ENCODE data around the gene DCLK1. TPM values are rescaled to one million over a fixed set of nuclear protein-coding genes. Genes with fewer than 3 reads are reported as not detected.

Gene DCLK1
- total RNA-seq, 4 donors from 2014 or later = 4.4 to 102 (median 13.3) TPM

- H3K4me1 ChIP-seq = peaks cover 0 to 8% of the 10 kb centered on the region in 2 donors
- TF ChIP-seq CTCF (IDR thresholded peaks at IDR 0.05) = no peak
- TF ChIP-seq POLR2A (IDR thresholded peaks at IDR 0.05) = no peak
- no peak for DNase-seq
- no peaks in the 10 kb centered on the region for H3K27me3 ChIP-seq
- intact Hi-C loops (cut with DNase I; ENCODE audit: low total_unique reads) = no loop called here
- H3K9me3 ChIP-seq = no peaks in the 10 kb centered on the region
- no peaks in the 10 kb centered on the region for H3K36me3 ChIP-seq
- no peak overlapping the region for H3K4me3 ChIP-seq
- H3K27ac ChIP-seq = peak overlapping the region in 1 of 2 donors; percentile 62
Observed at GRCh38 chr13:35954207-35954560, 177.0 kb downstream of the DCLK1 start.

GRCh38 chr13:35953537-35954206, 177.5 kb downstream of the DCLK1 start:
- peak; percentile 85 to 92 for DNase-seq
- intact Hi-C loops (cut with DNase I; ENCODE audit: low total_unique reads) = no loop called here
- TF ChIP-seq CTCF (IDR thresholded peaks at IDR 0.05) (peak; percentile 54 to 72 (median 66)), POLR2A (IDR thresholded peaks at IDR 0.05) (no peak)
- H3K4me1 ChIP-seq = peaks cover 0 to 8% of the 10 kb centered on the region in 2 donors
- H3K27me3 ChIP-seq = no peaks in the 10 kb centered on the region
- no peak overlapping the region for H3K4me3 ChIP-seq
- peak overlapping the region in 1 of 2 donors; percentile 62 for H3K27ac ChIP-seq
- no peaks in the 10 kb centered on the region for H3K9me3 ChIP-seq
- H3K36me3 ChIP-seq = no peaks in the 10 kb centered on the region

GRCh38 chr13:35947315-35947714, 183.9 kb downstream of the DCLK1 start:
- TF ChIP-seq POLR2A (IDR thresholded peaks at IDR 0.05) (no peak), CTCF (IDR thresholded peaks at IDR 0.05) (no peak)
- Histone ChIP-seq H3K4me1 (no peaks in the 10 kb centered on the region), H3K27ac (peak overlapping the region; percentile 41 to 68), H3K9me3 (no peaks in the 10 kb centered on the region), H3K27me3 (no peaks in the 10 kb centered on the region), H3K4me3 (no peak overlapping the region), H3K36me3 (no peaks in the 10 kb centered on the region)
- no peak for DNase-seq
- intact Hi-C loops (cut with DNase I; ENCODE audit: low total_unique reads) = no loop called here

- Histone ChIP-seq H3K27ac (peak overlapping the region in 1 of 2 donors; percentile 68), H3K4me3 (no peak overlapping the region), H3K9me3 (no peaks in the 10 kb centered on the region), H3K27me3 (no peaks in the 10 kb centered on the region), H3K36me3 (no peaks in the 10 kb centered on the region), H3K4me1 (no peaks in the 10 kb centered on the region)
- intact Hi-C loops (cut with DNase I; ENCODE audit: low total_unique reads) = no loop called here
- TF ChIP-seq CTCF (IDR thresholded peaks at IDR 0.05) = no peak
- no peak for TF ChIP-seq POLR2A (IDR thresholded peaks at IDR 0.05)
- no peak for DNase-seq
Observed at GRCh38 chr13:35945368-35945767, 185.8 kb downstream of the DCLK1 start.

GRCh38 chr13:35941374-35941773, 189.8 kb downstream of the DCLK1 start:
- H3K36me3 ChIP-seq = no peaks in the 10 kb centered on the region
- TF ChIP-seq POLR2A (IDR thresholded peaks at IDR 0.05) (no peak), CTCF (IDR thresholded peaks at IDR 0.05) (no peak)
- no peaks in the 10 kb centered on the region for H3K27me3 ChIP-seq
- no peaks in the 10 kb centered on the region for H3K4me1 ChIP-seq
- no peak for DNase-seq
- no peaks in the 10 kb centered on the region for H3K9me3 ChIP-seq
- H3K4me3 ChIP-seq = no peak overlapping the region
- intact Hi-C loops (cut with DNase I; ENCODE audit: low total_unique reads) = no loop called here
- no peak overlapping the region for H3K27ac ChIP-seq

Data from uterus (tissue), 4 donors.